GM13977 (cell line): ENCODE data around the gene SNX8.

Source experiments
- DNase-seq: peaks from one replicate; pipeline ENCODE4 v3.0.0; 2012; ENCODE audit warnings: low spot score
- in situ Hi-C: fragments of 300-500 bp; cut with MboI; formaldehyde crosslinking; loops from one replicate; pipeline ENCODE4 v1.12.0; 2022; ENCODE audit warnings: low sequenced_read_pairs, low pct_unique_long_range_greater_than_20kb, mixed read lengths, inconsistent platforms; ENCODE audit not compliant: unreplicated experiment
- TF ChIP-seq, protein P1 (sequence below): IDR thresholded peaks from 2 replicates; pipeline ENCODE4 v1.5.1; 2012; ENCODE audit warnings: mild to moderate bottlenecking, control low read depth; ENCODE audit not compliant: insufficient read depth; ENCODE audit errors: extremely low read depth, missing control alignments

SNX8 gene

DNA sequence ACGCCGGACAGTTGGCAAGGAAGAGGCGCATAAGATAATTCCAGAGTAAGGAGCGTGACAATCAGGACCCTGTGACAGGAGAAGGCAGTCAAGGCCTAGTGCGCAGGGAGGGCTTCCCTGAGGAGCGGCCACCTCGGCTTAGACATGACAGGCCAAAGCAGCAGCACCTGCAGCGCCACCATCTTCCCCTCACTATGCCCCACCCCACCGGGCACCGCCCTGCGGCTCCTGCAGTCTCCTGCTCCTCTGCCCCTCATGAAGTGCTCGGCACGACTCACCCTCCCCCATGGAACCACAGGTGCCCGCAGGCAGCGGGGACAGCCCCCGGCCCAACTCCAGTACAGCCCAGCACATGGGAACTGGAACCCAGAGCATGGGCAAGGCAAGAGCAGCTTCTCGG lies 93.3 kb downstream of the SNX8 start:
- no peak for DNase-seq
- in situ Hi-C loops = loop anchor here (25.0 kb wide), 1 partner anchor 634 kb away; no protein-coding TSS in a partner anchor
- TF ChIP-seq, protein P1, sequence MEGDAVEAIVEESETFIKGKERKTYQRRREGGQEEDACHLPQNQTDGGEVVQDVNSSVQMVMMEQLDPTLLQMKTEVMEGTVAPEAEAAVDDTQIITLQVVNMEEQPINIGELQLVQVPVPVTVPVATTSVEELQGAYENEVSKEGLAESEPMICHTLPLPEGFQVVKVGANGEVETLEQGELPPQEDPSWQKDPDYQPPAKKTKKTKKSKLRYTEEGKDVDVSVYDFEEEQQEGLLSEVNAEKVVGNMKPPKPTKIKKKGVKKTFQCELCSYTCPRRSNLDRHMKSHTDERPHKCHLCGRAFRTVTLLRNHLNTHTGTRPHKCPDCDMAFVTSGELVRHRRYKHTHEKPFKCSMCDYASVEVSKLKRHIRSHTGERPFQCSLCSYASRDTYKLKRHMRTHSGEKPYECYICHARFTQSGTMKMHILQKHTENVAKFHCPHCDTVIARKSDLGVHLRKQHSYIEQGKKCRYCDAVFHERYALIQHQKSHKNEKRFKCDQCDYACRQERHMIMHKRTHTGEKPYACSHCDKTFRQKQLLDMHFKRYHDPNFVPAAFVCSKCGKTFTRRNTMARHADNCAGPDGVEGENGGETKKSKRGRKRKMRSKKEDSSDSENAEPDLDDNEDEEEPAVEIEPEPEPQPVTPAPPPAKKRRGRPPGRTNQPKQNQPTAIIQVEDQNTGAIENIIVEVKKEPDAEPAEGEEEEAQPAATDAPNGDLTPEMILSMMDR = no peak

DNA sequence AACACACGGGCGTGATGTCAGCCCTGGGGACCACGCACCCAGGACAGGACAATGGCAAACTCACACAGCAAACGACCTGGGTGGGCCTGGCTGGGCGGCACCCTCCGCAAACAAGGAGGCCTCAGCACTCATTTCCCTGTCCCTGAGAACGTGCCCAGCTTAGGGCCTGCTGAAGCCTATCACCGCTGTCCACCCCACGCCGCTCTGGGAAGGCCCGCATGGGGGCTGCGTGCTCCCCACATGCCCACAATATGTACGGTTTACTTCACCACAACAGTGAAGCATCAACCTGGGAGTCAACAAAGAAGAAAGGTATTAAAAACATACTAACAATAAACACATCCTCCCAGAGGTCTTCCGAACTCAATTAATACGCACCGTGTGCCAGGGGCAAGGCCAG lies 93.7 kb downstream of the SNX8 start:
- no peak for DNase-seq
- in situ Hi-C loops = loop anchor here (25.0 kb wide), 1 partner anchor 633 kb away; no protein-coding TSS in a partner anchor
- TF ChIP-seq, protein P1 = no peak

DNA sequence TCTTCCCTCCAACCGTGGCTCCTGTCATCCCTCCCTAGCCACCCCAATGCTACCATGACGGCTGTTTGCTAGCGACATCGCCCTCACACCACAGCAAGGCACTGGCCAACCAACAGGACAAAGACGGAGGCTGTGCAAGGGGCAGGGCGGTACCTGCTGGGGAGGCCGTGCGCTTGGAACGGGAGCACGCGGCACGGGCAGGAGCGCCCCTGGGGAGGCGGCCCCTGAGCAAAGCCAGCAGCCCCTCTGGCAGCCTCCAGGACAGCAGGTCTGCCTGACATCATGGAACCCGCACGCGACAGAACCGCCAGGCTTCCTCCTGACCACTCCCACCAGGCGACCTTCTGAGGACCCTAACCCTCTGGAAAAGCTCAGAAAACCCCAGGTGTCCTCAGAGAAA lies 94.2 kb downstream of the SNX8 start:
- TF ChIP-seq, protein P1 = no peak
- in situ Hi-C loops = loop anchor here (25.0 kb wide), 1 partner anchor 633 kb away; no protein-coding TSS in a partner anchor
- DNase-seq = no peak

DNA sequence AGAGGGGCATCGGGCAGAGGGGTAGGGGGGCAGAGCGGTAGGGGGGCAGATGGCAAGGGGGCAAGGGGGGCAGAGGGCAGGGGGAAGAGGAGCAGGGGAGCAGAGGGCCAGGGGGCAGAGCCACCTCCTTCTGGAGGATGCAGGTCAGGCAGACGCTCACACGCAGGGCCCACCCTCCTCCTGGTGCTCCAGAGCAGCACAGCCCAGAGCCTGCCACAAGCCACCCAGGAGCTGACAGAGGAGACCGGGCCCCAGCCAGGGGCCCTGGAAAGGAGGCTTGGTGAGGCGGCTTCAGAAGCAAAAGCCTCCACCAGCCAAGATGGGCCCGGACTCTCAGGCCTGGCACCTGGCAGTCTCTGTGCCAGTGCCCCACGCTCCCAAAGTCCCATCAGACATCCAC lies 94.6 kb downstream of the SNX8 start:
- DNase-seq = no peak
- in situ Hi-C loops = loop anchor here (25.0 kb wide), 1 partner anchor 632 kb away; no protein-coding TSS in a partner anchor
- TF ChIP-seq, protein P1 = no peak

DNA sequence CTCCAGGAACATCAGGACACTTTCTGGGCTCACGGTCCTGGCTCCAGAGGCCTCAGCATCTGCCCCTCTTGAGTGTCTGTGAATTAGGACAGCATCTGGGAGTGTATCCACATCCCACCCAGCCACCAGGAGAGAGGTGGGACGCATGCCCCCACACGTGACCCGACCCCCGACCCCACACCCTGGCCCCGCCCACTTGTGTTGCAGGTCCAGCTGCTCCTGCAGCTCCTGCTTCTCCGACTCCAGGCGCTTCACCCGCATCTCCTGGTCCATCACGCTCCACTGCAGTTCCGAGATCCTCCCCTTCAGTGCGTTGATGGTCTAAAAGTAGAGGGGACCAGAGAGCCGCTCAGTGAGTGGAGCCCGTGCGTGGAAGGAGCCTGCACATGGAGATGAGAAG lies 95.1 kb downstream of the SNX8 start:
- in situ Hi-C loops = loop anchor here (25.0 kb wide), 1 partner anchor 632 kb away; no protein-coding TSS in a partner anchor
- no peak for DNase-seq
- TF ChIP-seq, protein P1 = no peak

DNA sequence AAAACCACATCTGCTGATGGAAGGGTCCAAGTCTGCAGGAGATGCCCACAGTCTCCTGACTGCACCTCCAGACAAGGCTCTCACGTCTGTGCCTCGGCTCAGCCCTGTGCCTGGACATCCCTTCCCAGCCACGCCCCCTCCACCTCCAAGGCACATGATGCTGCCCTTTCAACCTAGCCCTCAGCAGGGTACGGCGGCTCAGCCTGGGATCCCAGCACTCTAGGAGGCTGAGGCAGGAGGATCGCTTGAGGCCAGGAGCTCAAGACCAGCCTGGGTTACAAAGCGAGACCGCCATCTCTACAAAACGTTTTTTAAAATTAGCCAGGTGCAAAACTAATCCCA lies 95.8 kb downstream of the SNX8 start:
- in situ Hi-C loops = loop anchor here (25.0 kb wide), 1 partner anchor 631 kb away; no protein-coding TSS in a partner anchor
- TF ChIP-seq, protein P1 = no peak
- DNase-seq = no peak
